Ishikawa (cell line): Measurements from ENCODE around the gene PDE8A.

Source experiments
- CEBPB ChIP-seq: IDR thresholded peaks from 2 replicates; pipeline ENCODE4 v1.6.1; 2012
- CREB1 ChIP-seq: IDR thresholded peaks from 2 replicates; pipeline ENCODE4 v1.6.1; 2012; ENCODE audit warnings: low read depth
- EGR1 ChIP-seq: IDR thresholded peaks from 2 replicates; pipeline ENCODE4 v1.6.1; 2012
- EP300 ChIP-seq: IDR thresholded peaks from 2 replicates; pipeline ENCODE4 v1.6.1; 2012; ENCODE audit warnings: borderline replicate concordance
- FOXM1 ChIP-seq: IDR thresholded peaks from 2 replicates; pipeline ENCODE4 v1.6.1; 2012; ENCODE audit warnings: low read depth, borderline replicate concordance
- NFIC ChIP-seq: IDR thresholded peaks from 2 replicates; pipeline ENCODE4 v1.6.1; 2012
- RAD21 ChIP-seq: IDR thresholded peaks from 2 replicates; pipeline ENCODE4 v1.6.1; 2012; ENCODE audit warnings: low read depth
- TAF1 ChIP-seq: IDR thresholded peaks from 2 replicates; pipeline ENCODE4 v1.6.1; 2012; ENCODE audit warnings: low read depth, mild to moderate bottlenecking
- TCF12 ChIP-seq: IDR thresholded peaks from 2 replicates; pipeline ENCODE4 v1.6.1; 2012; ENCODE audit warnings: low read depth
- TEAD4 ChIP-seq: IDR thresholded peaks from 2 replicates; pipeline ENCODE4 v1.6.1; 2012
- YY1 ChIP-seq: IDR thresholded peaks from 2 replicates; pipeline ENCODE4 v1.6.1; 2012; ENCODE audit warnings: low read depth
- ZBTB7A ChIP-seq: IDR thresholded peaks from 2 replicates; pipeline ENCODE4 v1.6.1; 2012; ENCODE audit warnings: low read depth
- TF ChIP-seq, protein P1 (sequence below): IDR thresholded peaks from 2 replicates; pipeline ENCODE4 v1.6.1; 2012; ENCODE audit warnings: low read depth, mild to moderate bottlenecking
- TF ChIP-seq, protein P2 (sequence below): IDR thresholded peaks from 2 replicates; pipeline ENCODE4 v1.6.1; 2012
- TF ChIP-seq, protein P3 (sequence below): IDR thresholded peaks from 2 replicates; pipeline ENCODE4 v1.6.1; 2012

The PDE8A gene

DNA sequence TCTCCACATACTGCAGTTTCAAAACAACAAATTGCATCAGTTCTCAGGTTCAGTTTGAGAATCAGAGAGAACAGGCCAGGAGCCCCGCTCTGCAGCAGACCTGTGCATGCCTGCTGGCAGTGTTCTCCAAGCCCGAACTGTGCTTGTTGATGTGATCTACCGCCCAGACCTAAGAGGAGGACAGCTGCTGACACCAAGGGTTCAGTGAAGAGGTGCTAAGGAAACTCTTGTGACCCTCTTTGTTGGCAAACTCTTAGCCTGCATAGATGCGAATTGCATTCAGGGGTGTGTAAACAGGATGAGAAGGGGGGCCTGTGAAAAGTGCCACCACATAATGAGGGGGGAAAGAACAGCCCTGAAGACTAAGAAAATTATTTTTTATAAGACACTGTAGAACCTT, 89.8 kb downstream of the PDE8A start:
- TF ChIP-seq, protein P1, sequence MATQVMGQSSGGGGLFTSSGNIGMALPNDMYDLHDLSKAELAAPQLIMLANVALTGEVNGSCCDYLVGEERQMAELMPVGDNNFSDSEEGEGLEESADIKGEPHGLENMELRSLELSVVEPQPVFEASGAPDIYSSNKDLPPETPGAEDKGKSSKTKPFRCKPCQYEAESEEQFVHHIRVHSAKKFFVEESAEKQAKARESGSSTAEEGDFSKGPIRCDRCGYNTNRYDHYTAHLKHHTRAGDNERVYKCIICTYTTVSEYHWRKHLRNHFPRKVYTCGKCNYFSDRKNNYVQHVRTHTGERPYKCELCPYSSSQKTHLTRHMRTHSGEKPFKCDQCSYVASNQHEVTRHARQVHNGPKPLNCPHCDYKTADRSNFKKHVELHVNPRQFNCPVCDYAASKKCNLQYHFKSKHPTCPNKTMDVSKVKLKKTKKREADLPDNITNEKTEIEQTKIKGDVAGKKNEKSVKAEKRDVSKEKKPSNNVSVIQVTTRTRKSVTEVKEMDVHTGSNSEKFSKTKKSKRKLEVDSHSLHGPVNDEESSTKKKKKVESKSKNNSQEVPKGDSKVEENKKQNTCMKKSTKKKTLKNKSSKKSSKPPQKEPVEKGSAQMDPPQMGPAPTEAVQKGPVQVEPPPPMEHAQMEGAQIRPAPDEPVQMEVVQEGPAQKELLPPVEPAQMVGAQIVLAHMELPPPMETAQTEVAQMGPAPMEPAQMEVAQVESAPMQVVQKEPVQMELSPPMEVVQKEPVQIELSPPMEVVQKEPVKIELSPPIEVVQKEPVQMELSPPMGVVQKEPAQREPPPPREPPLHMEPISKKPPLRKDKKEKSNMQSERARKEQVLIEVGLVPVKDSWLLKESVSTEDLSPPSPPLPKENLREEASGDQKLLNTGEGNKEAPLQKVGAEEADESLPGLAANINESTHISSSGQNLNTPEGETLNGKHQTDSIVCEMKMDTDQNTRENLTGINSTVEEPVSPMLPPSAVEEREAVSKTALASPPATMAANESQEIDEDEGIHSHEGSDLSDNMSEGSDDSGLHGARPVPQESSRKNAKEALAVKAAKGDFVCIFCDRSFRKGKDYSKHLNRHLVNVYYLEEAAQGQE = no peak
- TF ChIP-seq CREB1 (no peak), CEBPB (no peak), EGR1 (no peak), TCF12 (no peak), NFIC (no peak), FOXM1 (no peak), RAD21 (no peak), ZBTB7A (no peak), TAF1 (no peak), YY1 (no peak), EP300 (no peak)
- TF ChIP-seq, protein P2, sequence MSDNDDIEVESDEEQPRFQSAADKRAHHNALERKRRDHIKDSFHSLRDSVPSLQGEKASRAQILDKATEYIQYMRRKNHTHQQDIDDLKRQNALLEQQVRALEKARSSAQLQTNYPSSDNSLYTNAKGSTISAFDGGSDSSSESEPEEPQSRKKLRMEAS = no peak
- TF ChIP-seq, protein P3, sequence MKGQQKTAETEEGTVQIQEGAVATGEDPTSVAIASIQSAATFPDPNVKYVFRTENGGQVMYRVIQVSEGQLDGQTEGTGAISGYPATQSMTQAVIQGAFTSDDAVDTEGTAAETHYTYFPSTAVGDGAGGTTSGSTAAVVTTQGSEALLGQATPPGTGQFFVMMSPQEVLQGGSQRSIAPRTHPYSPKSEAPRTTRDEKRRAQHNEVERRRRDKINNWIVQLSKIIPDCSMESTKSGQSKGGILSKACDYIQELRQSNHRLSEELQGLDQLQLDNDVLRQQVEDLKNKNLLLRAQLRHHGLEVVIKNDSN = no peak

DNA sequence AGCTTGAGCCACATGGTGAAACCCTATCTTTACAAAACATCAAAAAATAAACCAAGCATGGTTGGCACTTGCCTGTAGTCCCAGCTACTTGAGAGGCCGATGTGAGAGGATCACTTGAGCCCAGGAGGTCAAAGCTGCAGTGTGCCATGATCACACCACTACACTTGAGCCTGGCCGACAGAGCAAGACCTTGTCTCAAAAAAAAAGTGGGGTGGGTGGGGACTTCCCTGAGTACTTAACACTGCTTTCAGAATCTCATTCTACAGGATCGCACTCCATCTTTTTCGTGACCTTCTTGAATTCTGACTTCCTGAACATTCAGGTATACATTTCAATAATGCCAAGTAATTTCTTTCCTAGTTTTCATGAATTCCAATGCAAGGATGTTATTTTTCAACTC, 91.3 kb downstream of the PDE8A start:
- TF ChIP-seq, protein P3 = no peak
- TF ChIP-seq EP300 (no peak), TEAD4 (no peak), TAF1 (no peak), FOXM1 (no peak), CREB1 (no peak), RAD21 (no peak), ZBTB7A (no peak), YY1 (no peak), TCF12 (no peak), CEBPB (no peak), NFIC (no peak), EGR1 (no peak)
- TF ChIP-seq, protein P1 = no peak
- TF ChIP-seq, protein P2 = no peak

DNA sequence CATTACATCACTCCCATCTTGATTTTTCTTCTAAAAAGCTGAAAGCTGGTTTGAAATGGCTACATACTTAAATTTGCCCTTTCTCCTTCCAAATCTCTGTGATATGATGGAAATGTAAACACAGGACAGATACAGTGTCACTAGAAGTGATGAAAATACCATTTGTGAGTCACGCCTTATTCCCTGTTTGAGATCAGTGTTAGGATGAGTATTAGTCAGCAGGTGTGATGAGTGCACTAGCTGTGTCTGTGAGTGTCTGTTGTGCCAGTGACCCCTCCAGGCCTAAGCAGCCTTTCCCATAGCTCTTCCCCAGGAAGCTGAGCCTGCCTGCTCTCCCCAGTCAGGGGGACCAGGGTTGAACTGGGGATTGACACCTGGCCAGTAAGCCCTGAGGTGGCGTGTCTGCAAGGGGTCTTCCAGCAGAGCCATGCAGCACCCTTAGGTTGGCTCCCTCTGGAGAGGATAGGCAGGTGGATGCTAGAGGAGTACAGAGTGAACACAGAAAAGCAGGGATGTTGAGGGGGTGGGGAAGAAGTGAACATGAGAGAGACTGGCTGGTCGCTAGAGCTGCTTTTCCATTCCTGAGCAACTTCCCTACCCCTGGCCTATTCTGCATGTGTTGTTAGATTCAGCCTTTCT, 92.0 kb downstream of the PDE8A start:
- TF ChIP-seq, protein P3 = no peak
- no peak for TF ChIP-seq TCF12
- no peak for TF ChIP-seq ZBTB7A
- TF ChIP-seq, protein P1 = no peak
- no peak for TF ChIP-seq TAF1
- TF ChIP-seq FOXM1 = no peak
- TF ChIP-seq EP300 = no peak
- no peak for TF ChIP-seq CREB1
- no peak for TF ChIP-seq YY1
- no peak for TF ChIP-seq TEAD4
- TF ChIP-seq RAD21 = no peak
- TF ChIP-seq, protein P2 = no peak
- TF ChIP-seq NFIC = no peak
- no peak for TF ChIP-seq CEBPB
- TF ChIP-seq EGR1 = no peak
